Mesenteric fat pad (tissue), 1 donor: ENCODE data around the gene SPOCK2. TPM values are rescaled to one million over a fixed set of nuclear protein-coding genes. Genes with fewer than 3 reads are reported as not detected.
"Not testable (repeated sequence)": the region's sequence is repeated elsewhere in the genome, so short reads cannot be mapped to it uniquely, and the experiment has no call there.

Experiments used
- DNase-seq: peaks from one replicate; pipeline ENCODE4 v3.0.0-alpha.2; 2020; ENCODE audit warnings: low spot score
- long read RNA-seq: library from polyadenylated mRNA; unstranded; transcript quantifications from one replicate; pipeline ENCODE4 v2.0.0, GENCODE V29; 2020
- total RNA-seq: library from RNA; stranded (reverse); fragmentation: NEBNext Ultra II Directional; extraction: Animal tissue kit (Norgen Biotek cat#: 25700); gene quantifications from one replicate; pipeline ENCODE4 v1.2.1, GENCODE V29; 2021
- donor health status: DM: yes; HTN: yes; CAD: no.

Gene SPOCK2, protein sequence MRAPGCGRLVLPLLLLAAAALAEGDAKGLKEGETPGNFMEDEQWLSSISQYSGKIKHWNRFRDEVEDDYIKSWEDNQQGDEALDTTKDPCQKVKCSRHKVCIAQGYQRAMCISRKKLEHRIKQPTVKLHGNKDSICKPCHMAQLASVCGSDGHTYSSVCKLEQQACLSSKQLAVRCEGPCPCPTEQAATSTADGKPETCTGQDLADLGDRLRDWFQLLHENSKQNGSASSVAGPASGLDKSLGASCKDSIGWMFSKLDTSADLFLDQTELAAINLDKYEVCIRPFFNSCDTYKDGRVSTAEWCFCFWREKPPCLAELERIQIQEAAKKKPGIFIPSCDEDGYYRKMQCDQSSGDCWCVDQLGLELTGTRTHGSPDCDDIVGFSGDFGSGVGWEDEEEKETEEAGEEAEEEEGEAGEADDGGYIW
- 5.8 TPM for total RNA-seq
- long read RNA-seq, partial matches to known transcripts, result 0 of 15 reads
- long read RNA-seq, other reads (novel, unspliced or antisense), result 15 of 15 reads

DNA sequence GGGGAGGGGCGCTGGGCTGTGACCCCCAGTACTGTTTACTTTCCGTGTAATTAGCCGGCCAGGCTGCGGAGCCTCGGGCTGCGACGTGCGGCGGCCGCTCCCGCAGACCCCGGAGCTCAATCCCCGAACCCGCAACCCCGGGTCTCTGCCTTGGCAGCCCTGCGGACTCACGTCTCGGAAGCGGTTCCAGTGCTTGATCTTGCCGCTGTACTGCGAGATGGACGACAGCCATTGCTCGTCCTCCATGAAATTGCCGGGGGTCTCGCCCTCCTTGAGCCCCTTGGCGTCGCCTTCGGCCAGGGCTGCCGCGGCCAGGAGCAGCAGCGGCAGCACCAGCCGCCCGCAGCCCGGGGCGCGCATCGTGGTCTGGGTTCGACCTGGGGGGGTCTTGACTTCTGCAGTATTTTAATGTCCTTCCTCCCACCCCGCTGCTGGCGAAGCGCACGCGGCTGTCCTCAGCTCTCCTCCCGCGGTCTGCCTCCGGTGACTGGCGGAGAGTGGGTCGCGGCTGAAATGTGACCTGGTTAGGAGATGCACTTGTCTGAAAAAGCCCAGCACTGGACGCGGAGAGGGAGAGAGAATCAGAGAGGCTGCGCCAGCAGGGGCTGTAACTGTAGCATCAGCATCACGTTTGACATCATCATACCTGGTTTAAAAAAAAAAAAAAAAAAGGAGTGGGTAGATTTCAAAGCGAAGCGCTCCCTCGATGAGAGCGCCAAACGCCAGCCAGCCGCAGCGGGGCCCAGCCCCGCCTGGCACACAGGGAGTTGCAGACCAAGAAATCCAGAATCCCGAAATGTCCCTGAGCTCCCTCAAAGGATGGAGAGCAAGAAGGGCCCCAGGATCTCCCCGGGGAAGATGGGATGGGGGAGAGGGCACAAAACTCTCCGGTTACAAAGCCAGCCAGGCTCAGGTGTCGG is at the start of gene SPOCK2:
Gene SPOCK2 (minus strand): TSS at position 583 of the 920 bp plus-strand sequence. CDS start 223 bp downstream, at position 360.
- DNase-seq, result no peak

- DNase-seq, result no peak
These were observed 49.2 kb upstream of the SPOCK2 start for GRCh38 chr10:72137583-72137982.

- DNase-seq, result not testable (repeated sequence)
These were observed 47.9 kb upstream of the SPOCK2 start for GRCh38 chr10:72136225-72136624.

GRCh38 chr10:72134785-72135767 is 46.7 kb upstream of the SPOCK2 start:
- no peak for DNase-seq

- DNase-seq, result no peak
These were observed 45.2 kb upstream of the SPOCK2 start for GRCh38 chr10:72133517-72133916.

DNA sequence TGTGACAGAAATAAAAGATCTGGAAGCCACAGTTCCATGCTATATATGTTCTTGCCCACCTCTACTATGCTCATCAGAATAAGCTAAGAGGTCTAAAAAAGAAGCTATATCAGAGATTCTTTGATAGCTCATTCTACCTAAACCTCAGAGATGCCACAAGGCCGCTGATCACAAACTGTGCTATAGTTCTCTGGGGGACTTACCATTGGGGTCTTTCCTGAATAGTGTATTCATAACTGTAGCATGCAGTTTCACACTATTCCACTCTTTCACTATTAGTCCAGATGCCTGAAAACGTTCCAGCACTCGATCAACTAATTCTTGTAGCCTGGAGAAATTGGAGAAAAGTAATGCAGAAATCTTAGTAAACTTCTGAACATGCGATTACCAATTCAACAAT is 44.5 kb upstream of the SPOCK2 start:
- no peak for DNase-seq

GRCh38 chr10:72127571-72127970 is 39.2 kb upstream of the SPOCK2 start:
- no peak for DNase-seq

DNA sequence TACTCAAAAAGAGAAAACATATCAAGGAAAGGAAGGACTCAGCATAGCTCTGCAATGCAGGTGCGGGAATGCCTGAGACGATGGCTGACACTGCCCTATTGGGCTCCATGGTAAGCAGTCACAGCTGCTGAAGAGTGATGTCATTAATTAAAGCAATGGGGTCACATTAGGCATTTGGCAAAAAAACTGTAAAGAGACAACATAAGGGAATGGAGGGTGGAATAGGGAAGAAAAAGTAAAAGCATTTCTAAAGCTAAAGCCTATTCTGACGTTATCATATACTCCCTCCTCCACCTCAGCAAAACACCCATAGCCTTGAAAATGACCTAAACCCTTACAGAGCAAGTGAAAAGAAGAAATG is 38.5 kb upstream of the SPOCK2 start:
- no peak for DNase-seq

- no peak for DNase-seq
These were observed 38.0 kb upstream of the SPOCK2 start for GRCh38 chr10:72126184-72126871.

- DNase-seq, result no peak
These were observed 36.6 kb upstream of the SPOCK2 start for GRCh38 chr10:72124989-72125388.

- no peak for DNase-seq
These were observed 36.0 kb upstream of the SPOCK2 start for GRCh38 chr10:72124381-72124780.

GRCh38 chr10:72123616-72124015 is 35.3 kb upstream of the SPOCK2 start:
- no peak for DNase-seq

DNA sequence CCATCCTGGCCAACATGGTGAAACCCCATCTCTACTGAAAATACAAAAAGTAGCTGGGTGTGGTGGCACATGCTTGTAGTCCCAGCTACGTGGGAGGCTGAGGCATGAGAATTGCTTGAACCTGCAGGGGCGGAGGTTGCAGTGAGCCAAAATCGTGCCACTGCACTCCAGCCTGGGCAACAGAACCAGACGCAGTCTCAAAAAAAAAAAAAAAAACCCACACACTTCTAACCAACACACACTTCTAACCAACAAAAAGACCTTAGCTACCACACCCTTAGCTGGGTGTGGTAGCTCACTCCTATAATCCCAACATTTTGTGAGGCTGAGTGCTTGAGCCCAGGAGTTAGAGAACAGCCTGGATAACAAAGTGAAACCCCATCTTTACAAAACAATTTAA is 33.9 kb upstream of the SPOCK2 start:
- no peak for DNase-seq

- no peak for DNase-seq
These were observed 33.0 kb upstream of the SPOCK2 start for GRCh38 chr10:72121389-72121788.

DNA sequence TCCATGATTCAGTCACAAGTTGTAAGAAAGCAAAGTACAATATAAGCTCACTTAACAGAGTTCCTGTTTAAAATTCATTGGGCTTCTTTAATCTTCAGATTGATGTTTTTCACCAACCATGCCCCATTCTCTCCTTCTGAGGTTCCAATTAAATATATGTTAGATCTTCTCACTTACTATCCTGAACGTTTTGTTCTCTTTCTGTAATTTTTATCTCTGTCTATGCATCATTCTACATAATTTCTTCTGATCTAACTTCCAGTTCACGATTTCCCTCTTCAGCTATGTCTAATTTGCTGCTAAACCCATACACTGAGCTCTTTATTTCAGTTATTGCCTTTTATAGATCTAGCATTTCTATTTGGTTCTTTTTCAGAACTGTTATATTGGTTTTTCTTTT is 28.0 kb upstream of the SPOCK2 start:
- no peak for DNase-seq

- DNase-seq, result no peak
These were observed 26.5 kb upstream of the SPOCK2 start for GRCh38 chr10:72114706-72115450.

DNA sequence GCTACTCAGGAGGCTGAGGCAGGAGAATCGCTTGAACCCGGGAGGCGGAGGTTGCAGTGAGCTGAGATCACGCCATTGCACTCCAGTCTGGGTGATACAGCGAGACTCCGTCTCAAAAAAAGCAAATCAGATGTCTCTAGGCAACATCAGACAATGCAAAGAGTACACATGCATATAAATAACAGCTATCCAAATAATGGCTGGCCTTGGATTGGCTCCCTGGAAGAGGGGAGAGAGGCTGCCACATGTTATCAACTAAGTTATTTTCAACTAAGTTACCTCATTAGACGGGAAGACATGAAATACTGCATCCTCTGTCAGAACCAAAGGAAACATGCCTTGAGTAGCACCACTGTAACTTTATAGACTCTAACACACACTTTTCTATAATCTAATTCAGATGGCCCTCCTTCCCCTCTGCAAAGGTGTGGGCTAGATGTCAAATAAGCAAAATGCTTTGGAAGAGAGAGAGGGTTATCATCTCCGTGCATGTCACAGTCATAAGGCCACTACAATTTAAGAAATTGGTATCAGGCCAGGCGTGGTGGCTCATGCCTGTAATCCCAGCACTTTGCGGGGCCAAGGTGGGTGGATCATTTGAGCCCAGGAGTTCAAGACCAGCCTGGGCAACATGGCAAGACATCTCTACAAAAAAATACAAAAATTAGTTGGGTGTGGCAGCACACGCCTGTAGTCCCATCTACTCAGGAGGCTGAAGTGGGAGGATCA is 22.5 kb upstream of the SPOCK2 start:
- no peak for DNase-seq

DNA sequence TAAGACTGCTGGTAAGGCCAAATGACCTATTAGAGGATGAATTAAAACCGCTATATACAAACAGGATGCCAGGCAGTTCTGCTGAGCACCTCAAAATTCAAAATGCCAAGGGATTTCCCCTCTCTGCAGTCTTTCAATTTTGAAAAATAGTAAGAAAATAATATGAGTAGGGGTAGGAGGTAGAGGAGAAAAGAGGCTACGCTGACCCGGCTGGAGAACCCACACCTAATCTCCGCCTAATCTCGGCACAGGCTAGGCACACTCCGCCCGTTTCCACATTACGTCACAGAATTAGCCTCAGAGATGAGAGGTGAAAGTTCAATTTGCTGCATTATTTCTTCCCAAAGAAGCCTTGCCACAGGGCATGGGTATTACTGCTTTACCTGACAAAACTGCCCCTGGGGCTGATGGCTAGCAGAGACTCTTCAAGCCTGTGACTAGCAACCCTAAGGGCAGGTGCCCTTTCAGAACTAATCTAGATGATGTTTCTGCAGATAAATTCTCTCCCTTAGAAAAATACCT is 21.3 kb upstream of the SPOCK2 start:
- DNase-seq, result no peak
